HepG2 (cell line): ENCODE results near the gene DNAJC8. TPM values are rescaled to one million over a fixed set of nuclear protein-coding genes. Genes with fewer than 3 reads are reported as not detected.
A peak's percentile ranks its signal among the peaks of the same experiment; 100 is the strongest.

ENCODE experiments used
- ATF7 ChIP-seq, 2 experiments: fragments of 450-650 bp in 1 of 2; sonication (generic) in 1 of 2; formaldehyde crosslinking in 1 of 2; IDR thresholded peaks; 2 replicates each; pipeline versions ENCODE4 v1.4.0 to v1.6.1; 2016 to 2020; ENCODE audit warnings: antibody characterized with exemption in 1 of 2, mild to moderate bottlenecking in 1 of 2, missing genetic modification reagents in 1 of 2
- DNMT3B ChIP-seq: conservative IDR thresholded peaks from 2 replicates; pipeline ENCODE4 v1.6.1; 2016; ENCODE audit warnings: missing biosample characterization, control low read depth
- HCFC1 ChIP-seq: fragments of 150-350 bp; IDR thresholded peaks from 2 replicates; pipeline ENCODE4 v1.6.1; 2014; ENCODE audit warnings: low read depth, low read length
- JDP2 ChIP-seq: sonication (generic); formaldehyde crosslinking; IDR thresholded peaks from 2 replicates; pipeline ENCODE4 v1.8.1; 2022; ENCODE audit warnings: missing genetic modification reagents, borderline replicate concordance
- KLF6 ChIP-seq: IDR thresholded peaks from 2 replicates; pipeline ENCODE4 v1.8.0; 2016; ENCODE audit warnings: missing biosample characterization, missing genetic modification reagents
- KLF9 ChIP-seq: IDR thresholded peaks from 2 replicates; pipeline ENCODE4 v1.6.1; 2016; ENCODE audit warnings: low read depth
- PHF20 ChIP-seq: sonication (generic); formaldehyde crosslinking; IDR thresholded peaks from 2 replicates; pipeline ENCODE4 v1.5.0; 2020; ENCODE audit warnings: mild to moderate bottlenecking, missing genetic modification reagents
- POLR2G ChIP-seq: fragments of 200-400 bp; formaldehyde crosslinking; IDR thresholded peaks from 2 replicates; pipeline ENCODE4 v1.6.1; 2018; ENCODE audit warnings: mild to moderate bottlenecking, low read depth, low read length, moderate library complexity
- SALL2 ChIP-seq: sonication (generic); formaldehyde crosslinking; IDR thresholded peaks from 2 replicates; pipeline ENCODE4 v1.8.1; 2023; ENCODE audit warnings: mild to moderate bottlenecking, missing genetic modification reagents, inconsistent platforms
- TBX3 ChIP-seq: fragments of 450-650 bp; IDR thresholded peaks from 2 replicates; pipeline ENCODE4 v1.6.1; 2017; ENCODE audit warnings: antibody characterized with exemption, mild to moderate bottlenecking, inconsistent platforms, borderline replicate concordance
- THAP11 ChIP-seq: IDR thresholded peaks from 2 replicates; pipeline ENCODE4 v1.6.1; 2016; ENCODE audit warnings: missing biosample characterization, missing genetic modification reagents
- YEATS2 ChIP-seq: sonication (generic); formaldehyde crosslinking; IDR thresholded peaks from 2 replicates; pipeline ENCODE4 v1.4.0; 2020; ENCODE audit warnings: missing genetic modification reagents, borderline replicate concordance
- ZC3H4 ChIP-seq: sonication (generic); formaldehyde crosslinking; IDR thresholded peaks from 2 replicates; pipeline ENCODE4 v1.4.0; 2020; ENCODE audit warnings: missing genetic modification reagents, borderline replicate concordance
- ZNF235 ChIP-seq: sonication (generic); formaldehyde crosslinking; IDR thresholded peaks from 2 replicates; pipeline ENCODE4 v1.8.1; 2023; ENCODE audit warnings: mild to moderate bottlenecking, missing genetic modification reagents, borderline replicate concordance
- ZNF558 ChIP-seq: sonication (generic); formaldehyde crosslinking; IDR thresholded peaks from 2 replicates; pipeline ENCODE4 v1.9.0; 2022; ENCODE audit warnings: mild to moderate bottlenecking, missing genetic modification reagents, borderline replicate concordance
- ZNF562 ChIP-seq: sonication (generic); formaldehyde crosslinking; IDR thresholded peaks from 2 replicates; pipeline ENCODE4 v1.8.0; 2022; ENCODE audit warnings: missing genetic modification reagents, borderline replicate concordance
- ZNF614 ChIP-seq: IDR thresholded peaks from 2 replicates; pipeline ENCODE4 v1.6.1; 2018; ENCODE audit warnings: missing biosample characterization, missing genetic modification reagents, inconsistent platforms, borderline replicate concordance
- ZNF644 ChIP-seq: IDR thresholded peaks from 2 replicates; pipeline ENCODE4 v1.6.1; 2016; ENCODE audit warnings: low read depth
- ZNF749 ChIP-seq: sonication (generic); formaldehyde crosslinking; IDR thresholded peaks from 2 replicates; pipeline ENCODE4 v1.8.0; 2022; ENCODE audit warnings: mild to moderate bottlenecking, missing genetic modification reagents, moderate library complexity, borderline replicate concordance
- ZNF772 ChIP-seq: sonication (generic); formaldehyde crosslinking; IDR thresholded peaks from 2 replicates; pipeline ENCODE4 v1.5.0; 2020; ENCODE audit warnings: mild to moderate bottlenecking, missing genetic modification reagents
- ZNF792 ChIP-seq: IDR thresholded peaks from 2 replicates; pipeline ENCODE4 v1.6.1; 2016
- ZSCAN30 ChIP-seq: sonication (generic); formaldehyde crosslinking; IDR thresholded peaks from 2 replicates; pipeline ENCODE4 v1.5.0; 2020; ENCODE audit warnings: mild to moderate bottlenecking, missing genetic modification reagents
- polyA plus RNA-seq, 8 experiments: library from polyadenylated mRNA; depleted of rRNA in 3 of 8; stranded (reverse) in 7 of 8; unstranded in 1 of 8; fragments of >200 nt; fragmentation: Illumina TruSeq in 4 of 8; extraction: Trizol in 4 of 8; gene quantifications; 2 replicates each; pipeline versions ENCODE4 v1.2.1 to v1.2.3, GENCODE V29; 2011 to 2016; ENCODE audit warnings: low read depth in 4 of 8, missing spikeins in 1 of 8, mixed read lengths in 1 of 8; ENCODE audit not compliant: insufficient read depth in 1 of 8
- total RNA-seq, 5 experiments: library from RNA; depleted of rRNA; stranded (reverse); fragments of >200 nt; fragmentation: Illumina TruSeq; extraction: Trizol; gene quantifications; 2 replicates each; pipeline ENCODE4 v1.2.3, GENCODE V29; 2016; ENCODE audit warnings: low read depth in 1 of 5
- TF ChIP-seq, protein P1 (sequence below): sonication (generic); formaldehyde crosslinking; conservative IDR thresholded peaks from 2 replicates; pipeline ENCODE4 v1.4.0; 2020; ENCODE audit warnings: missing genetic modification reagents
- TF ChIP-seq, protein P2 (sequence below): sonication (generic); formaldehyde crosslinking; IDR thresholded peaks from 2 replicates; pipeline ENCODE4 v1.4.0; 2020; ENCODE audit warnings: missing genetic modification reagents, mild to moderate bottlenecking, borderline replicate concordance
- TF ChIP-seq, protein P3 (sequence below): sonication (generic); formaldehyde crosslinking; IDR thresholded peaks from 2 replicates; pipeline ENCODE4 v1.4.0; 2020; ENCODE audit warnings: low read depth, mild to moderate bottlenecking, missing genetic modification reagents

DNAJC8 gene
- total and polyA plus RNA-seq, 2 of the 13 experiments (the other 11 are each of a cell fraction or from before 2014, with no cell fraction given) = 54.5 to 126 TPM

GRCh38 chr1:28246427-28246832, 13.6 kb upstream of the DNAJC8 start (continued):
- no peak for TF ChIP-seq ZSCAN30 (CRISPR knock-in tag)
- TF ChIP-seq TBX3 = no peak
- no peak for TF ChIP-seq DNMT3B
- TF ChIP-seq, protein P1, sequence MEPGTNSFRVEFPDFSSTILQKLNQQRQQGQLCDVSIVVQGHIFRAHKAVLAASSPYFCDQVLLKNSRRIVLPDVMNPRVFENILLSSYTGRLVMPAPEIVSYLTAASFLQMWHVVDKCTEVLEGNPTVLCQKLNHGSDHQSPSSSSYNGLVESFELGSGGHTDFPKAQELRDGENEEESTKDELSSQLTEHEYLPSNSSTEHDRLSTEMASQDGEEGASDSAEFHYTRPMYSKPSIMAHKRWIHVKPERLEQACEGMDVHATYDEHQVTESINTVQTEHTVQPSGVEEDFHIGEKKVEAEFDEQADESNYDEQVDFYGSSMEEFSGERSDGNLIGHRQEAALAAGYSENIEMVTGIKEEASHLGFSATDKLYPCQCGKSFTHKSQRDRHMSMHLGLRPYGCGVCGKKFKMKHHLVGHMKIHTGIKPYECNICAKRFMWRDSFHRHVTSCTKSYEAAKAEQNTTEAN (CRISPR knock-in tag) = no peak
- no peak for TF ChIP-seq KLF9 (CRISPR knock-in tag)
- TF ChIP-seq KLF6 (CRISPR knock-in tag) = no peak
- TF ChIP-seq ZC3H4 (CRISPR knock-in tag) = no peak
- TF ChIP-seq ZNF235 = no peak
- peak; percentile 16; the same call in 1 of the 2 replicates for TF ChIP-seq YEATS2 (CRISPR knock-in tag)
- no peak; the same call in 1 of the 2 replicates for TF ChIP-seq PHF20 (CRISPR knock-in tag)
- TF ChIP-seq HCFC1 = no peak
- TF ChIP-seq ATF7 (IDR thresholded peaks at IDR 0.05) = no peak
- TF ChIP-seq ATF7 (CRISPR knock-in tag; IDR thresholded peaks at IDR 0.05) = no peak
- no peak for TF ChIP-seq ZNF792 (CRISPR knock-in tag)
- TF ChIP-seq, protein P2, sequence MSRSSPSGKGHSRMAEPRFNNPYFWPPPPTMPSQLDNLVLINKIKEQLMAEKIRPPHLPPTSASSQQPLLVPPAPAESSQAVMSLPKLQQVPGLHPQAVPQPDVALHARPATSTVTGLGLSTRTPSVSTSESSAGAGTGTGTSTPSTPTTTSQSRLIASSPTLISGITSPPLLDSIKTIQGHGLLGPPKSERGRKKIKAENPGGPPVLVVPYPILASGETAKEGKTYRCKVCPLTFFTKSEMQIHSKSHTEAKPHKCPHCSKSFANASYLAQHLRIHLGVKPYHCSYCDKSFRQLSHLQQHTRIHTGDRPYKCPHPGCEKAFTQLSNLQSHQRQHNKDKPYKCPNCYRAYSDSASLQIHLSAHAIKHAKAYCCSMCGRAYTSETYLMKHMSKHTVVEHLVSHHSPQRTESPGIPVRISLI (CRISPR knock-in tag) = no peak
- no peak for TF ChIP-seq SALL2 (CRISPR knock-in tag)
- TF ChIP-seq ZNF772 (CRISPR knock-in tag) = 0 out of 2 replicates have a peak, but pooled peaks have one; percentile 3
- TF ChIP-seq, protein P3, sequence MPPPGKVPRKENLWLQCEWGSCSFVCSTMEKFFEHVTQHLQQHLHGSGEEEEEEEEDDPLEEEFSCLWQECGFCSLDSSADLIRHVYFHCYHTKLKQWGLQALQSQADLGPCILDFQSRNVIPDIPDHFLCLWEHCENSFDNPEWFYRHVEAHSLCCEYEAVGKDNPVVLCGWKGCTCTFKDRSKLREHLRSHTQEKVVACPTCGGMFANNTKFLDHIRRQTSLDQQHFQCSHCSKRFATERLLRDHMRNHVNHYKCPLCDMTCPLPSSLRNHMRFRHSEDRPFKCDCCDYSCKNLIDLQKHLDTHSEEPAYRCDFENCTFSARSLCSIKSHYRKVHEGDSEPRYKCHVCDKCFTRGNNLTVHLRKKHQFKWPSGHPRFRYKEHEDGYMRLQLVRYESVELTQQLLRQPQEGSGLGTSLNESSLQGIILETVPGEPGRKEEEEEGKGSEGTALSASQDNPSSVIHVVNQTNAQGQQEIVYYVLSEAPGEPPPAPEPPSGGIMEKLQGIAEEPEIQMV (CRISPR knock-in tag) = no peak
- TF ChIP-seq POLR2G = peak; percentile 50
- no peak for TF ChIP-seq ZNF749 (CRISPR knock-in tag)
- TF ChIP-seq THAP11 (CRISPR knock-in tag) = peak; percentile 65
- TF ChIP-seq ZNF644 (CRISPR knock-in tag) = no peak
- TF ChIP-seq ZNF614 (CRISPR knock-in tag) = peak; percentile 43; the same call in 1 of the 2 replicates
- no peak for TF ChIP-seq JDP2 (CRISPR knock-in tag)
- TF ChIP-seq ZNF562 (CRISPR knock-in tag) = no peak
- TF ChIP-seq ZNF558 (CRISPR knock-in tag) = no peak
